GM19239 (cell line): ENCODE data around the gene MLPH.
"Not testable (repeated sequence)": the region's sequence is repeated elsewhere in the genome, so short reads cannot be mapped to it uniquely, and the experiment has no call there.

Experiments
- DNase-seq: peaks from one replicate; pipeline ENCODE4 v3.0.0; 2011; ENCODE audit warnings: low spot score; ENCODE audit not compliant: insufficient read length
- FAIRE-seq: peaks from 2 replicates; lab custom pipeline; 2011; peaks lifted over from hg19 to GRCh38; lab: Jason Lieb, UNC

The MLPH gene

DNA sequence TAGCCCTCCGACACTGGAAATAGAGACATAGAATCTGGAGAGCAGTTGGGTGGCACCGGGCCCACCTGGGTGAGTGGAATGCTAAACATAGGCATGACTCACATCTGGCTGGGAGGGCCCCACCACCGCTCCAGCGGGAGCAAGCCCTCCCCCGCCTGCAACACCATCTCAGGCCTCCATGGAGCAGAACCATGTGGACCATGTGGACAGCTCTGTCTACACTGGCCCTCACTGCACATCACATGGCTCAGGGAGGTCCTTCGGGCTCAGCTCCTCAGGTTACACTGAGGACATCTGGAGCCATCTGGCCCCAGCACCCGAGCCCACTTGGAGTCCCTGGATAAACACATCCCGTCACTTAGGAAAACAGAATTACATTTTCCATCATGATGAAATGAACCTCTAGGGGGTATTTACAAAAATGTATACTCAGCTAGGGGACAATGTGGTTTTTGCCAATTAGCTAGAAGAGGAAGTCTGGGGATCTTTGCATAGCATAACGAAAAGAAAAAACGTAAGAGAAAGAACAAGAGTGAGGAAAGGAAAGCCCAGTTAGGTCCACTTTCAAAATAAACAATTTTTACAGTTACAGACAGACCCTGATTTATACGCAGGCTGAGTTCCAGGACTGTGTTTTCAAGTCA lies 30.7 kb upstream of the MLPH start:
- FAIRE-seq: no peak

DNA sequence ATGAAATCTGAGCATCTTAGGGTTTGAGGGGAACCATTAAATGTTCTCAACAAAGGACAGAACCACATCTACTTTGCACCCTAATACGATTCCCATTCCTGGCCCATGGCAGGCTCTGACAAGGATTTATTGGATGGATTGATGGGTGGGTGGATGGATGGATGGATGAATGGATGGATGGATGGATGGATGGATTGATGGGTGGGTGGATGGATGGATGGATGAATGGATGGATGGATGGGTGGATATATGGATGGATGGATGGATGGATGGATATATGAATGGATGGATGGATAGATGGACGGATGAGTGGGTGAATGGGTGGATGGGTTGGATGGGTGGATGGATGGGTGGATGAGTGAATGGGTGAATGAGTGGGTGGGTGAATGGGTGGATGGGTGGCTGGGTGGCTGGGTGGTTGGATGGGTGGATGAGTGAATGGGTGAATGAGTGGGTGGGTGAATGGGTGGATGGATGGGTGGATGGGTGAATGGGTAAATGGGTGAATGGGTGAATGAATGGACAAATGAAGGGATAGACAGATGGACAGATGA lies 29.6 kb upstream of the MLPH start:
- FAIRE-seq (no peak), DNase-seq (no peak)

More for the DNA sequence above, 30.7 kb upstream of the MLPH start:
- no peak for DNase-seq

GRCh38 chr2:237458519-237458918 lies 28.5 kb upstream of the MLPH start:
- no peak for FAIRE-seq
- no peak for DNase-seq

DNA sequence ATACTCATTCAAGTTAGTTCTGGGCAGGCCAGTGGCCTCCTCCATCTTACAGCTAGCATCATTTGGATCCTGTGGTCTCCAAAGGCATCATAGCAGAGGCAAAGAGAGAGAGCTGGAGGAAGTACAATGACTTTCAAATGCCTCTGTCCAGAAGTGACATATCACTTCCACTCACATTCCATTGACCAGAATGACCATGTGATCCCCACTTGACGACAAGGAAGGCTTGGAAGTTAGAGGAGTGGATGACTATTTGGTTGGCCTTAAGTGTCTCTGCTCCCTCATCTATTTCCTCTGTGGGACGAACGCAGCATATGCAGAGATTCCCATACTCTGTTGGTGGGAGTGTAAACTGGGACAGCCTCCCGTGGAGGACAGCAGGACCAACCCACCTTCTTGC lies 27.8 kb upstream of the MLPH start:
- no peak for FAIRE-seq
- DNase-seq: no peak

GRCh38 chr2:237459741-237460174 lies 27.3 kb upstream of the MLPH start:
- FAIRE-seq: no peak

DNA sequence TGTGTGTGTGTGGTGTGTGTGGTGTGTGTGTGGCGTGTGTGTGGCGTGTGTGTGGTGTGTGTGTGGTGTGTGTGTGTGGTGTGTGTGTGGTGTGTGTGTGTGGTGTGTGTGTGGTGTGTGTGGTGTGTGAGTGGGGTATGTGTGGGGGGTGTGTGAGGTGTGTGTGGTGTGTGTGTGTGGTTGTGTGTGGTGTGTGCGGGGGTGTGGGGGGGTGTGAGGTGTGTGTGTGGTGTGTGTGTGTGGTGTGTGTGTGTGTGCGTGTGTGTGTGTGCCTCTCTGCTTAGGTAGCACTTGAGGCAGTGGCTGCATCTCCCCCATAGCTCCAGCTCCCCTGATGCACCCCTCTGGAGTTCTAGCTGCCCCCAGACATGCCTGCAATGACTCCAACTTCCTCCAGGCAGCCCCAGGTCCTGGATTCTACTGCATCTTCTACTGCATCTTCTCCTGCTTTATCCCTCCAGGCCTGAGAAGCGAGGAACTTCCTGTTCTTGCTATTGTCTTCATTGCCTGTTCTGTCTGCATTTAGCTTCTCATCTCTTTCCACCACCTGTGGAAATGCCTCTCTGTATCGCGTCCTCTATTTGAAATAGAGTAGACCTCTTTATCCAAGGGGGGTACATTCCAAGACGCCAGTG lies 22.2 kb upstream of the MLPH start:
- FAIRE-seq: no peak

More at GRCh38 chr2:237459741-237460174, 27.3 kb upstream of the MLPH start:
- DNase-seq: no peak

DNA sequence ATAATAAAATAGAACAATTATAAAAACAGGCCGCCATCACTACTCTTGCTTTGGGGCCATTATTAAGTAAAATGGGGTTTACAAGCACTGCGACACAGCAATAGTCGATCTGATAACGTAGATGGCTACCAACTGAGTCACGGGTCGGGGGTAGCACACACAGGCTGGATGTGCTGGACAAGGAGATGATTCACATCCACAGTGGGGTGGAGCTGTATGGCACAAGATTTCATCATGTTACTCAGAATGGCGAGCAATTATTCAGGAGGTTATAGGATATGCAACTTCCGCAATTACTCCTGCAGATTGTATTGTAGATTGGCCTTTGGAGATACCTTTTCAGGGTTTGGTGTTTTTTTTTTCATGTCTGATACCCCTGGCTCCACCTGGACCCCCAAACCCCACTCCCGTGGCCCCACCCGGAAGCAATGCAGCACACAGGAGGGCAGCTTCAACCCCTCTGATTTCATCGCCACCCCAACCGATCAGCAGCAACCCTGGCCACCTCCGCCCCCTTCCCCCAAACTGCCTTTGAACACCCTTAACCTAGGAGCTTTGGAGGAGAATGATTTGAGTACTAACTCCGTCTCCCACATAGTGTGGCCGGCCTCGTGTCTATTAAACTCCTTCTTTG lies 21.4 kb upstream of the MLPH start:
- no peak for FAIRE-seq

More for the DNA sequence above, 22.2 kb upstream of the MLPH start:
- no peak for DNase-seq

DNA sequence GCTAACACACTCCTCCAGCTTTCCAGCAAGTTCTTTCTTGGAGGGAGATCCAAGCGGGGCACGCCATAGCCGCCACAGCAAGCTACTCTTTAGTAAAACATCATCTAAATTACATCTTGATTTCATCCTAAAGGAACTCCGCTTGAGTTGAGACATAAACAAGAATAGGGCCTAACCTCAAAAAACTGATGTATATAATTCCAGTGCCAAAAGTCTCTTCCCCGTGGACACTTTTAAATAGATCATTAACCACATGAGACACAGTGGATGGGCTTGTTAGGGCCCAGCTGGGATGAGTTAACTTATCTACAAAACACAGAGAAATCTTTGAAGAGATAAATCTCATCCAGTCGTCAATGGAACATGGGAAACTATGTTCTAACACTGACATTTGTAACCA lies 20.8 kb upstream of the MLPH start:
- no peak for FAIRE-seq

More for the DNA sequence above, 21.4 kb upstream of the MLPH start:
- no peak for DNase-seq

DNA sequence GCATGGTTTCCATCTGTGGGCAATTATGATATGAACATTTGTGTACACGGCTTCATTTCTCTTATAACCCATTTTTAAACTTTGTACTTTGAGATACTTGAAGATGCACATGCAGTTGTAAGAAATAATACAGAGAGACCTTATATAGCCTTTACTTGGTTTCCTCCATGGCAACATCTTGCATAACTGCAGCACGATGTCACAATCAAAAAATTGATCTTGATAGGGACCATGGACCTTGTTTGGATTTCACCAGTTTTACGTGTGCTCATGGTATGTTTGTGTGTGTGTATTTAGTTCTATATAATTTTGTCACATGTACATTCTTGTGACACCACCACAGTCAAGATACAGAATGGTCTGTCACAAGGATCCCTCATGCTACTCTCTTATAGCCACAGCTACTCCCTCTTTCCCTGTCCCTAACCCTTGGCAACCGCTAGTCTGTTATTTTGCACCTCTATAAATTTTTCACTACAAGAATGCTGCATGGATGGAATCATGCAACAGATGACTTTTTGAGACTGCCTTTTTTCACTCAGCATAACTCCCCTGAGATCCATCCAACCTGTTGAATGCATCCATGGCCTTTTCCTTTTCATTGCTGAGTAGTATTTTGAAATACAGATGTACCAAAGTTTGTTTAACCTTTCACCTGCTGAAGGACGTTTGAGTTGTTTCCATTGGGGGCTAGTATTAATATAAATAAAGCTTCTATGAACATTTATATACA lies 19.4 kb upstream of the MLPH start:
- FAIRE-seq (no peak), DNase-seq (no peak)

More for the DNA sequence above, 20.8 kb upstream of the MLPH start:
- no peak for DNase-seq

DNA sequence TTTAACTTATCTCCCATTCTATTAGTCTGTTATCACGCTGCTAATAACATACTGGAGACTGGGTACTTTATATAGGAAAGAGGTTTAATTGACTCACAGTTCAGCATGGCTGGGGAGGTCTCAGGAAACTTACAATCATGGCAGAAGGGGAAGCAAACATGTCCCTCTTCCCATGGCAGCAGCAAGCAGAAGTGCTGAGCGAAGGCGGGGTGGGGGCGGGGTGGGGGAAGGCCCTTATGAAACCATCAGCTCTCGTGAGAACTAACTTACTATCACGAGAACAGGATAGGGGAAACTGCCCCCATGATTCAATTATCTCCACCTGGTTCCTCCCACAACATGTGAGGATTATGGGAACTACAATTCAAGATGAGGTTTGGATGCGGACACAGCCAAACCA lies 17.6 kb upstream of the MLPH start:
- not testable (repeated sequence) for FAIRE-seq

GRCh38 chr2:237469849-237470248 lies 17.2 kb upstream of the MLPH start:
- FAIRE-seq (no peak), DNase-seq (no peak)

More for the DNA sequence above, 17.6 kb upstream of the MLPH start:
- DNase-seq: not testable (repeated sequence)

GRCh38 chr2:237470914-237471313 lies 16.1 kb upstream of the MLPH start:
- DNase-seq (no peak), FAIRE-seq (no peak)

DNA sequence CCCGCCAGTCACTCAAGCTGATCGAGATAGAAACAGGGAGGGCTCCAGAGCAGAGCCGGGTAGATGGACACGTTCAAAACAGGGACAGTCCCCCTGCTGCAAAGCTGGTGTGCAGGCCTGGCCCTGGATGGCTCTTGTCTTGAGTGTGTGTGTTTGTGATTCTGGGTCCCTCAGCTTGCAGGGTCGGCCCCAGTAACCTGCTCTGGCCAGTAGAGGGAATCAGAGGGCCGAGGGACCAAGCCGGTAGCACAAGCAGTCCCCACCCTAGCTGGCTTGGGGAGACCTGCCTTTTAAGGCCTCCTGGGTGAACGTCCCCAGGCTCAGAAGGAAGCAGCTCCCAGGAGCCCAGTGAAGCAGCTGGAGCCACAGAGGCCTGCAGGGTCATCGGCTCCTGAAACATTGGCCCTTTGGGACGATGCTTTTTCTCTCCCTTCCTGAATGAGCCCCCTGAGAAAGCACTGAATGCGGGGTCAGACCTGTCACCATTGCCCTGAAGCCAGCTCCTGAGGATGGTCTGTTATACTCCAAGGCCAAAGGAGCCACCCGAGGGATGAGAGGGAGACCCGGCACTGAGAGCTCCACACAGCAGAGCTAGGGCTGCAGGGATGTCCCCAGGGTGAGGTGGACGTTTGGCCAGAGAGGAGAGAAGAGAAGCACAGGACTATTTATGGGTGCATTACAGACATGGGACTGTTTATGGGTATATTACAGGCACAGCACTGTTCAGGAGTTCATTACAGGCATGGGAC lies 15.4 kb upstream of the MLPH start:
- DNase-seq (no peak), FAIRE-seq (no peak)

DNA sequence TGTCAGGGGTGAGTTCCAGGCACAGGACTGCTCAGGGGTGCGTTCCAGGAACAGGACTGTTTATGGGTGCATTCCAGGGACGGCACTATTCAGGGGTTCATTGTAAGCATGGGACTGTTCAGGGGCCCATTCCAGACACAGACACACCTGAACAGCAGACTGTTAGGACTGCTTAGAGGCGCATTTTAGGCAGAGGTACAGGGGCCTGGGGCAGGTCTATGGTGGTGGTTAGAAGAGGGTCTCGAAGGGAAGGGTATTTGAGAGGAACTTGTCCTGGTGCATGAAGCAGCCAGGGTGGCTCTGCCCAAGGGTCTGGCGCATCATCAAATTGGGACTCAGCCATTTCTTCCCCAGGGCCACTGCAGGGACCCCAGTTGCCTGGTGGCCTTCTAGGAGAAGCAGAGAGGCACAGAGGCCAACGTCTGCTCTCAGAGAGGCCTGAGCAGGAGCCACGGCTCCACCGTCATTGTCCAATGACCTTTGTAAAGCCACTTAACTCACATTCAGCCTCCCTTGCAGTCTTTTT lies 14.8 kb upstream of the MLPH start:
- FAIRE-seq (no peak), DNase-seq (no peak)

GRCh38 chr2:237472909-237473877 lies 13.9 kb upstream of the MLPH start:
- no peak for DNase-seq
- FAIRE-seq: no peak

DNA sequence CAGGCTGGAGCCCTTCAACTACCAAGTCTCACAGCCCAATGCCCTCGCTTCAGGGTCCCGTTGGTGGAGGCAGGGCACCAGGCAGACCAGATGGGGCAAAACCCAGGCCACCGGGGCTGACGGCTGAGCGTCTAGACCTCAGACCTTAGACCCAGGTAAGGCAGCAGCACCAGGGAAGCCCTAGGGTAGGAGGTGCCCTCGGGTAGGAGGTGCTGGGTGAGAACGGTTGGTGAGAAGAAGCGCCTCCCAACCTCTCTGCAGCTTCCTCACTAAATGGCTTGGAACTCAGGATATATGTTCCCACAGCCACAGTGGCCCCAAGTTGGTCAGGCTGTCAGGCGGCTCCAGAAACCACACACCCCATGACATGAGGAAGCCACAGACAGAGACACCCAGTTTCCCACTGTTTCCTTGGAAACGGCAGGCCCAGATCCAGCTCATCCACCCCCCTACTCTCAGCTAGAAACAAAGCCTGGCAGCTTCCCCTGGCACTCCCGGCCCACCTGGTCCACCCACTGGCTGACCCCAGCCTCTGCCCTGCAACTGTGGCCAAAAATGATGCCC lies 13.1 kb upstream of the MLPH start:
- DNase-seq: no peak
- FAIRE-seq: no peak

DNA sequence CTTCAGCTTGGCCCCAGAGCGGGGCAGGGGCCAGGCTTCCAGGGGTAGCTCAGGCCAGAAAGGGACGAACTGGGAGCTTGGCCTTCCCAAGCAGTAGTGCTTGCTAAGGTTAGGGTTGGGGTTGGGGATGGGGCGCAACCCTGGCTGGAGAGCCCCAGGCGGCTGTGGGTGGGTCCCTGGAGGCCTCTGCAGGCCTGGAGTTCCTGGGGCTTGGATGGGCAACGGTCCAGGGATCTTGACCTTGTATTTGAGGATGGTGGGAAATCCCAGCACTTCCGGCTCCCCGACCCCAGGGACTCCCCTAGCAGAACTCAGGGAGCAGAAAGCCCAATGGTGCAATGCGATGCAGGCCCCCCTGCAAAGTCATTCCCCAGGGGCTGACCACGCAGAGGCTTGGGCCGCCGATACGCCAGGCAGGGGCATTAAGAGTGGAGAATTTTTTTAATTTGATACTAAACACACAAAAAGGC lies 12.6 kb upstream of the MLPH start:
- no peak for DNase-seq
- no peak for FAIRE-seq
